ENCODE data around the gene ARHGAP29. TPM values are rescaled to one million over a fixed set of nuclear protein-coding genes. Genes with fewer than 3 reads are reported as not detected.

ARHGAP29 gene
- total and polyA plus RNA-seq, 10 of the 15 experiments (the other 5 are each of a cell fraction or from before 2014, with no cell fraction given), result under 0.01 to 0.43 (median 0.10) TPM; not detected in 4

GRCh38 chr1:94191216-94191615 lies 46.2 kb downstream of the ARHGAP29 start:
- in situ Hi-C loops (cut with MboI), result no loop called here
- Histone ChIP-seq H3K4me2 (ENCODE audit: control insufficient read depth, insufficient read depth) (no peak overlapping the region), H3K4me1 (ENCODE audit: control insufficient read depth, insufficient read depth, low read length) (no peaks in the 10 kb centered on the region), H3K9me3 (replicated peaks; ENCODE audit: control insufficient read depth, insufficient read depth, low read length) (no peaks in the 10 kb centered on the region), H3K9ac (ENCODE audit: control insufficient read depth, insufficient read depth, low read length) (no peak overlapping the region), H4K20me1 (ENCODE audit: control insufficient read depth, insufficient read depth) (no peaks in the 10 kb centered on the region), H3K4me3 (no peak overlapping the region), H3K36me3 (ENCODE audit: control insufficient read depth in 2 of 2, insufficient read depth in 2 of 2, low read length in 1 of 2) (no peaks in the 10 kb centered on the region), H3K79me2 (ENCODE audit: control insufficient read depth, insufficient read depth, low read length) (no peaks in the 10 kb centered on the region), H3K27ac (ENCODE audit: control insufficient read depth, insufficient read depth) (no peak overlapping the region), H3K27me3 (replicated peaks in 1 of 2; ENCODE audit: control insufficient read depth in 2 of 2, insufficient read depth in 2 of 2, low read length in 1 of 2) (no peaks in the 10 kb centered on the region), H2AFZ (ENCODE audit: control insufficient read depth, low read depth, low read length) (no peak overlapping the region)
- BruUV-seq (replicated peaks), result no TSS peak
- SMC1A ChIA-PET (ENCODE audit: uncharacterized antibody, unreplicated experiment), result interaction anchor here (0.8 to 2.6 kb wide), 2 partner anchors 12 to 143 kb away, joined by 3 to 10 read pairs; no protein-coding TSS in a partner anchor
- RAD21 ChIA-PET (ENCODE audit: unreplicated experiment), result no interaction called here
- no peak for DNase-seq (ENCODE audit: low read depth, low spot score)
- POLR2A ChIA-PET, result no interaction called here
- no peak for FAIRE-seq
- WGBS (ENCODE audit: insufficient coverage, insufficient replicate concordance, low lambda C conversion rate, missing lambda C conversion rate), result 0% methylated on average over 1 of the region's 1 CpG
- no peak for TF ChIP-seq LARP7 (IDR thresholded peaks at IDR 0.05)
- ATAC-seq, result no peak
- intact Hi-C loops (cut with micrococcal nuclease; ENCODE audit: unreplicated experiment), result no loop called here
- CTCF ChIA-PET, result interaction anchor here (1.0 to 1.3 kb wide), 3 partner anchors 9 to 153 kb away, joined by 3 to 5 read pairs (median 3); no protein-coding TSS in a partner anchor

DNA sequence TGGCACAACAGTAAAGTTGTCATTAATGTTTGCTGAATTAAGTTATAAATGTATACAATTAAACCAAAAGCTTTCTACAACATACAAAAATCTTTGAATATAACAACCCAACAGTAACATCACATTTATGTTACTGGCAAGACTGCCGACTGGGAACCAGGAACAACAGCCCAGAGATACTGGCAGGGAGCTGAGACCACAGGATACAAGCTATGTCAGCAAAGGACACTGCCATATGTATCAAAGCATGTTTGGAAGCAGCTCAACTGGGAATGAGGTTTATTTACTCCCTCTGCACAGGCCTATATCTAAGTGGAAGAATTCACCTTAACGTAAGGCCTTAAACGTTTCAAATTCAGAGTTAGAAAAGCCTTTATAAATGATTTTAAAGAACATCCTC lies 50.4 kb downstream of the ARHGAP29 start:
- ChIA-PET SMC1A (ENCODE audit: uncharacterized antibody, unreplicated experiment) (interaction anchor here (0.5 to 1.2 kb wide), 2 partner anchors 22 to 1462 kb away, joined by 3 read pairs; no protein-coding TSS in a partner anchor), RAD21 (ENCODE audit: unreplicated experiment) (no interaction called here), CTCF (interaction anchor here (1.3 to 1.5 kb wide), 3 partner anchors 10 to 125 kb away, joined by 3 to 4 read pairs (median 3); no protein-coding TSS in a partner anchor), POLR2A (no interaction called here)
- H4K20me1 ChIP-seq (ENCODE audit: control insufficient read depth, insufficient read depth), result no peaks in the 10 kb centered on the region
- FAIRE-seq, result no peak
- H3K27me3 ChIP-seq (replicated peaks in 1 of 2; ENCODE audit: control insufficient read depth in 2 of 2, insufficient read depth in 2 of 2, low read length in 1 of 2), result no peaks in the 10 kb centered on the region; a peak in 1 of 4 replicates
- in situ Hi-C loops (cut with MboI) (no loop called here), intact Hi-C loops (cut with micrococcal nuclease; ENCODE audit: unreplicated experiment) (loop anchor here (5.0 kb wide), 1 partner anchor 125 kb away; no protein-coding TSS in a partner anchor)
- DNase-seq (ENCODE audit: low read depth, low spot score), result no peak
- WGBS (ENCODE audit: insufficient coverage, insufficient replicate concordance, low lambda C conversion rate, missing lambda C conversion rate), result 48% methylated on average over 3 of the region's 3 CpGs
- H2AFZ ChIP-seq (ENCODE audit: control insufficient read depth, low read depth, low read length), result no peak overlapping the region
- H3K9me3 ChIP-seq (replicated peaks; ENCODE audit: control insufficient read depth, insufficient read depth, low read length), result no peaks in the 10 kb centered on the region
- BruUV-seq (replicated peaks), result no TSS peak
- TF ChIP-seq, protein P1, sequence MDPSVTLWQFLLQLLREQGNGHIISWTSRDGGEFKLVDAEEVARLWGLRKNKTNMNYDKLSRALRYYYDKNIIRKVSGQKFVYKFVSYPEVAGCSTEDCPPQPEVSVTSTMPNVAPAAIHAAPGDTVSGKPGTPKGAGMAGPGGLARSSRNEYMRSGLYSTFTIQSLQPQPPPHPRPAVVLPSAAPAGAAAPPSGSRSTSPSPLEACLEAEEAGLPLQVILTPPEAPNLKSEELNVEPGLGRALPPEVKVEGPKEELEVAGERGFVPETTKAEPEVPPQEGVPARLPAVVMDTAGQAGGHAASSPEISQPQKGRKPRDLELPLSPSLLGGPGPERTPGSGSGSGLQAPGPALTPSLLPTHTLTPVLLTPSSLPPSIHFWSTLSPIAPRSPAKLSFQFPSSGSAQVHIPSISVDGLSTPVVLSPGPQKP (IDR thresholded peaks at IDR 0.05; ENCODE audit: low read depth, low read length), result no peak
- H3K79me2 ChIP-seq (ENCODE audit: control insufficient read depth, insufficient read depth, low read length), result no peaks in the 10 kb centered on the region
- H3K27ac ChIP-seq (ENCODE audit: control insufficient read depth, insufficient read depth), result no peak overlapping the region
- H3K4me3 ChIP-seq, result no peak overlapping the region
- no peak overlapping the region for H3K4me2 ChIP-seq (ENCODE audit: control insufficient read depth, insufficient read depth)
- H3K36me3 ChIP-seq (ENCODE audit: control insufficient read depth in 2 of 2, insufficient read depth in 2 of 2, low read length in 1 of 2), result no peaks in the 10 kb centered on the region
- H3K9ac ChIP-seq (ENCODE audit: control insufficient read depth, insufficient read depth, low read length), result no peak overlapping the region
- no peak for ATAC-seq
- H3K4me1 ChIP-seq (ENCODE audit: control insufficient read depth, insufficient read depth, low read length), result no peaks in the 10 kb centered on the region

All from GM12878 (cell line).